ENCODE data around the gene PNMT.

The PNMT gene

GRCh38 chr17:39641097-39641496 is 27.2 kb upstream of the PNMT start:
- H3K36me3 ChIP-seq = peaks cover 30% of the 10 kb centered on the region
- H3K27me3 ChIP-seq = no peaks in the 10 kb centered on the region
- H3K27ac ChIP-seq = no peak overlapping the region
- H3K4me1 ChIP-seq = peaks cover 72% of the 10 kb centered on the region
- H3K9ac ChIP-seq = no peak overlapping the region
- H3K9me3 ChIP-seq = no peaks in the 10 kb centered on the region
- no peak for TF ChIP-seq Cebpa-rat (IDR thresholded peaks at IDR 0.05)
- H3K4me2 ChIP-seq = peak overlapping the region; percentile 32
- no peak overlapping the region for H3K4me3 ChIP-seq
- H4K20me1 ChIP-seq = peaks cover 83% of the 10 kb centered on the region

DNA sequence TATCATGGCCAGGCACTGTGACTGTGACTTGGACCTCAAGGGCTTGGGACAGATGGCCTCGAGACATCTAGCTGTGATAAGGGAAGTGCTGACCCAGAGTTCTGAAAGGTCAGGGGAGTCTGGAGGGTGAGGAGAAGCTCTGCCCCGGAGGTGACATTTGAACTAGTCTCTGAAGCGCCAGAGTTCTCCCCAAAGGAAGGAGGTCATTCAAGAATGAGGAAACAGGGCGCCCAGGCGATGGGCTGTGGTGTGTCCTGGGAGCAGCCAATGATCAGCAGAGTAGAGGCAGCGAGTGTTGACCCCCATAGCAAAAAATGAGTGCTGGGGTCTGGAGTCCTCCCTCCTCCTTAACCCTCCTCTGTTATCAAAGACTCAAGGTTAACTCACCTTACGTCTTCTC is 26.4 kb upstream of the PNMT start:
- Histone ChIP-seq H3K4me2 (0 out of 2 replicates have a peak overlapping the region, but pooled peaks have one; percentile 2), H3K4me1 (peaks cover 65% of the 10 kb centered on the region), H3K36me3 (peaks cover 35% of the 10 kb centered on the region), H3K9me3 (no peaks in the 10 kb centered on the region), H3K4me3 (no peak overlapping the region), H3K27ac (no peak overlapping the region), H4K20me1 (peaks cover 91% of the 10 kb centered on the region), H3K27me3 (no peaks in the 10 kb centered on the region), H3K9ac (no peak overlapping the region)
- no peak for TF ChIP-seq Cebpa-rat (IDR thresholded peaks at IDR 0.05)

- Histone ChIP-seq H3K9me3 (no peaks in the 10 kb centered on the region), H3K9ac (no peak overlapping the region), H4K20me1 (peaks cover 96% of the 10 kb centered on the region), H3K4me3 (no peak overlapping the region), H3K4me2 (0 out of 2 replicates have a peak overlapping the region, but pooled peaks have one; percentile 2), H3K4me1 (peaks cover 64% of the 10 kb centered on the region), H3K27me3 (no peaks in the 10 kb centered on the region), H3K36me3 (peaks cover 35% of the 10 kb centered on the region), H3K27ac (no peak overlapping the region)
- TF ChIP-seq Cebpa-rat (IDR thresholded peaks at IDR 0.05) = no peak
Observed at GRCh38 chr17:39642291-39643074, 25.8 kb upstream of the PNMT start.

DNA sequence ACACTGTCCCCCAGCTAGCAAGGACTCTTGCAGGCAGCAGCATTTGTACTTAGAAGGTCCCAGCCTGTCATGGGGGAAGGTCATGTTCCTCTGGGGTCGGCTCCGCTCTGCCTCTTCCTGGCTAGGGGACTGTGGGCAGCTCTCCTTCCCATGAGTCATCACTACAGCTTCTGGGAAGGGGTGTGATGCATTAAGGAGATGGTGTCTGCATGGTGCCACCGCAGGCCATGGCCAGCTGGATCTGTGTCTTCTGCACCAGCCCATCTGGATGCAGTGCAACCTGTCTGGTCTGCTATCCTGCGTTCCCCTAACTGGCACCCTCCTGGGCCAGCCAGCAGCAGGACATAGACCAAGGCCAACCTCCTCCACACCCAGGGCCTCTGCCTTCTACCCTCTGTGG is 25.0 kb upstream of the PNMT start:
- H3K36me3 ChIP-seq = peaks cover 35% of the 10 kb centered on the region
- no peak overlapping the region for H3K4me2 ChIP-seq
- H3K9me3 ChIP-seq = no peaks in the 10 kb centered on the region
- no peak overlapping the region for H3K4me3 ChIP-seq
- no peak overlapping the region for H3K27ac ChIP-seq
- no peak overlapping the region for H3K9ac ChIP-seq
- H3K4me1 ChIP-seq = peaks cover 57% of the 10 kb centered on the region
- no peak for TF ChIP-seq Cebpa-rat (IDR thresholded peaks at IDR 0.05)
- peaks cover 94% of the 10 kb centered on the region for H4K20me1 ChIP-seq
- H3K27me3 ChIP-seq = no peaks in the 10 kb centered on the region

DNA sequence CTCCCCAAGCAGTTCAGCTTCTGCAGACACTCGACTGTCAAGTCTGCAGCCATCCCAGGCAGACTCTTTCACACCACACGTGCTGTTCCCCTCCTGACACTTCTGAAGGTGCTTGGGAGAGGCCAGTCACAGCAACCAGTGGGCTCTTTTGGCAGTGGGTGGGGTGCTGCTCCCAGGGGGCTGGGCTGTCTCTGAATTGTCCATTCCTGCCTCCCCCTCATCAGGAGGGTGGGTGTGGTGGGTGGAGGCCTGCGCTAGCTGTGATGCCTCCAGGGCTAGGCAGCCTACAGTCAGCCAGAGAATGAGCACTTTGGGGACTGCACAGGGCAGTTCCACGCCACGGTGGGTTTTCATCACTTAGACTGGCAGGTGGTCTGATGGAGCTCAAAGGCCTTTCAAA is 21.0 kb upstream of the PNMT start:
- H3K27me3 ChIP-seq = no peaks in the 10 kb centered on the region
- no peak overlapping the region for H3K4me3 ChIP-seq
- H3K9me3 ChIP-seq = no peaks in the 10 kb centered on the region
- no peak overlapping the region for H3K4me2 ChIP-seq
- peaks cover 31% of the 10 kb centered on the region for H3K36me3 ChIP-seq
- H3K9ac ChIP-seq = no peak overlapping the region
- H3K4me1 ChIP-seq = peaks cover 41% of the 10 kb centered on the region
- H4K20me1 ChIP-seq = peaks cover 98% of the 10 kb centered on the region
- no peak for TF ChIP-seq Cebpa-rat (IDR thresholded peaks at IDR 0.05)
- no peak overlapping the region for H3K27ac ChIP-seq

- H3K36me3 ChIP-seq = peaks cover 26% of the 10 kb centered on the region
- TF ChIP-seq Cebpa-rat (IDR thresholded peaks at IDR 0.05) = no peak
- H3K27ac ChIP-seq = no peak overlapping the region
- peaks cover 98% of the 10 kb centered on the region for H4K20me1 ChIP-seq
- H3K27me3 ChIP-seq = no peaks in the 10 kb centered on the region
- H3K4me3 ChIP-seq = no peak overlapping the region
- H3K4me1 ChIP-seq = peaks cover 33% of the 10 kb centered on the region
- H3K4me2 ChIP-seq = no peak overlapping the region
- H3K9ac ChIP-seq = no peak overlapping the region
- H3K9me3 ChIP-seq = no peaks in the 10 kb centered on the region
Observed at GRCh38 chr17:39648616-39649366, 19.5 kb upstream of the PNMT start.

- Histone ChIP-seq H3K4me1 (peaks cover 38% of the 10 kb centered on the region), H3K4me2 (0 out of 2 replicates have a peak overlapping the region, but pooled peaks have one; percentile 67), H3K27ac (no peak overlapping the region), H3K36me3 (peaks cover 32% of the 10 kb centered on the region), H3K27me3 (no peaks in the 10 kb centered on the region), H4K20me1 (peaks cover 98% of the 10 kb centered on the region), H3K9me3 (no peaks in the 10 kb centered on the region), H3K4me3 (no peak overlapping the region), H3K9ac (no peak overlapping the region)
- TF ChIP-seq Cebpa-rat (IDR thresholded peaks at IDR 0.05) = no peak
Observed at GRCh38 chr17:39650121-39650579, 18.1 kb upstream of the PNMT start.

- peaks cover 35% of the 10 kb centered on the region for H3K36me3 ChIP-seq
- no peak for TF ChIP-seq Cebpa-rat (IDR thresholded peaks at IDR 0.05)
- H3K4me3 ChIP-seq = no peak overlapping the region
- peak overlapping the region; percentile 13; the same call in 1 of the 2 replicates for H3K27ac ChIP-seq
- H3K27me3 ChIP-seq = no peaks in the 10 kb centered on the region
- H3K4me1 ChIP-seq = peaks cover 39% of the 10 kb centered on the region
- no peak overlapping the region for H3K9ac ChIP-seq
- peaks cover 97% of the 10 kb centered on the region for H4K20me1 ChIP-seq
- H3K9me3 ChIP-seq = no peaks in the 10 kb centered on the region
- H3K4me2 ChIP-seq = peak overlapping the region; percentile 67
Observed at GRCh38 chr17:39651923-39652586, 16.2 kb upstream of the PNMT start.

DNA sequence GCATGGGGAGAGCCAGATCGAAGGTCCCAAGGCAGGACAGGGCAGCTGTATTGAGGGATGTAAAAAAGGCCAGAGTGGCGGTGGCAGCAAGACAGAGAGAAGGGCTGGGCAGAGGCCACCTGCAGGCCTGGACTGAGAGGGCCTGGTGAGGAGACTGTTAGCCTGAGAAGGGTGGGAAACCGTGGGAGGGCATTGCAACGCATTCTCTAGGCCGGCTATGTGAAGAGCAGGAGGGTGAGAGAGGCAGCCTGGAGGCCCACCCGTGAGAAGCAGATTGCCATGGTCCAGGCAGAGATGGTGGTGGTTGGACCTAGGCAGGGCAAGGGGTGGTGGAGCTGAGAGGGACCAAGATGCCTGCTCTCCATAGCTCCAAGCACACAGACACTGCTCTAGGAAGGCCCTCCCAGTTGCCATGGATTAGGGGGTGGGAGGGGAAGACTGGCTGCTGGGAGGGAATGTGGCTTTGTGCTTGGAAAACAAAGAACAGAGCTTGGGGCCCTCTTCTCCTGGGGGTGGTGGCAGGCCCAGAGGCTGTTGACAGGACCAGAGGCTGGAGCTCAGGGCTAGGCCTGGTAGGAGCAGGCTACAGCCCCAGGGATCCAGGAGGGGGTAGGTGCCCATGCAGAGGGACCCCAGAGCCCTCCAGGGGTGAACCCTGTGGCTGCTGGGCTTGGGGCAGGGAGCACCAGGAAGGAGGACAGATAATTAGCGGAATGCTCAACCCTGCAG is 15.5 kb upstream of the PNMT start:
- Histone ChIP-seq H3K9ac (no peak overlapping the region), H3K36me3 (peaks cover 41% of the 10 kb centered on the region), H3K4me3 (no peak overlapping the region), H4K20me1 (peaks cover 98% of the 10 kb centered on the region), H3K27ac (peak overlapping the region; percentile 13; the same call in 1 of the 2 replicates), H3K4me2 (no peak overlapping the region), H3K9me3 (no peaks in the 10 kb centered on the region), H3K4me1 (peaks cover 46% of the 10 kb centered on the region), H3K27me3 (no peaks in the 10 kb centered on the region)
- no peak for TF ChIP-seq Cebpa-rat (IDR thresholded peaks at IDR 0.05)
